KMS-11 (cell line): ENCODE data around the gene TIMM50.
A peak's percentile ranks its signal among the peaks of the same experiment; 100 is the strongest.

Source experiments
- H2AFZ ChIP-seq: fragments of 200-600 bp; sonication (generic); 2 replicates; pipeline ENCODE4 v1.6.1; 2016; ENCODE audit warnings: antibody characterized with exemption, mixed run types, low read depth
- H3K27ac ChIP-seq: fragments of 200-600 bp; sonication (generic); 2 replicates; pipeline ENCODE4 v1.6.1; 2016; ENCODE audit warnings: mild to moderate bottlenecking, mixed run types
- H3K27me3 ChIP-seq: fragments of 200-600 bp; sonication (generic); 2 replicates; pipeline ENCODE4 v1.6.1; 2017; ENCODE audit warnings: mild to moderate bottlenecking, low read depth, mixed run types, moderate library complexity; ENCODE audit not compliant: insufficient read depth
- H3K36me3 ChIP-seq: fragments of 200-600 bp; sonication (generic); 2 replicates; pipeline ENCODE4 v1.6.1; 2017; ENCODE audit warnings: mild to moderate bottlenecking, mixed run types; ENCODE audit not compliant: insufficient read depth
- H3K4me1 ChIP-seq: fragments of 200-600 bp; sonication (generic); 2 replicates; pipeline ENCODE4 v1.6.1; 2016; ENCODE audit warnings: mild to moderate bottlenecking, low read depth, mixed run types; ENCODE audit not compliant: poor library complexity, severe bottlenecking
- H3K4me2 ChIP-seq: fragments of 200-600 bp; sonication (generic); 2 replicates; pipeline ENCODE4 v1.7.0; 2016; ENCODE audit warnings: mild to moderate bottlenecking, mixed run types
- H3K4me3 ChIP-seq: fragments of 200-600 bp; sonication (generic); IDR thresholded peaks from 2 replicates; pipeline ENCODE4 v1.6.1; 2017; ENCODE audit warnings: low read depth, low read length, mixed read lengths; ENCODE audit not compliant: insufficient read depth
- H3K79me2 ChIP-seq: fragments of 200-600 bp; sonication (generic); 2 replicates; pipeline ENCODE4 v1.6.1; 2016; ENCODE audit warnings: low read depth, mixed run types; ENCODE audit not compliant: insufficient read depth
- H3K9ac ChIP-seq: fragments of 200-600 bp; sonication (generic); 2 replicates; pipeline ENCODE4 v1.6.1; 2016; ENCODE audit warnings: mild to moderate bottlenecking, mixed run types
- H4K20me1 ChIP-seq: fragments of 200-600 bp; sonication (generic); 2 replicates; pipeline ENCODE4 v1.6.1; 2016; ENCODE audit warnings: mild to moderate bottlenecking, mixed run types; ENCODE audit not compliant: insufficient read depth
- CTCF ChIP-seq: fragments of 200-600 bp; sonication (generic); conservative IDR thresholded peaks from 2 replicates; pipeline ENCODE4 v1.6.1; 2017; ENCODE audit warnings: low read depth, mild to moderate bottlenecking, antibody characterized with exemption, low read length, moderate library complexity, mixed read lengths

The TIMM50 gene

GRCh38 chr19:39492225-39492624, 11.6 kb downstream of the TIMM50 start:
- peaks cover 17% of the 10 kb centered on the region; the same call in 1 of the 2 replicates for H3K27me3 ChIP-seq
- no peaks in the 10 kb centered on the region for H3K79me2 ChIP-seq
- H3K4me2 ChIP-seq = no peak overlapping the region
- no peaks in the 10 kb centered on the region for H3K36me3 ChIP-seq
- no peak overlapping the region for H3K9ac ChIP-seq
- no peak overlapping the region for H3K4me3 ChIP-seq
- peaks cover under 1% of the 10 kb centered on the region for H3K4me1 ChIP-seq
- no peak overlapping the region for H2AFZ ChIP-seq
- no peak overlapping the region for H3K27ac ChIP-seq
- no peak for TF ChIP-seq CTCF
- H4K20me1 ChIP-seq = no peaks in the 10 kb centered on the region

GRCh38 chr19:39492788-39493187, 12.2 kb downstream of the TIMM50 start:
- no peak overlapping the region for H2AFZ ChIP-seq
- peaks cover 22% of the 10 kb centered on the region for H3K27me3 ChIP-seq
- H3K79me2 ChIP-seq = no peaks in the 10 kb centered on the region
- no peak for TF ChIP-seq CTCF
- no peak overlapping the region for H3K9ac ChIP-seq
- H3K27ac ChIP-seq = no peak overlapping the region
- no peaks in the 10 kb centered on the region for H4K20me1 ChIP-seq
- H3K36me3 ChIP-seq = no peaks in the 10 kb centered on the region
- no peak overlapping the region for H3K4me3 ChIP-seq
- peaks cover 6% of the 10 kb centered on the region for H3K4me1 ChIP-seq
- no peak overlapping the region for H3K4me2 ChIP-seq

- Histone ChIP-seq H3K27ac (no peak overlapping the region), H4K20me1 (no peaks in the 10 kb centered on the region), H3K4me2 (no peak overlapping the region), H3K4me3 (no peak overlapping the region), H3K9ac (no peak overlapping the region), H3K27me3 (peaks cover 41% of the 10 kb centered on the region), H3K79me2 (no peaks in the 10 kb centered on the region), H3K36me3 (no peaks in the 10 kb centered on the region), H2AFZ (no peak overlapping the region), H3K4me1 (peaks cover 13% of the 10 kb centered on the region)
- no peak for TF ChIP-seq CTCF
Observed at GRCh38 chr19:39494661-39495060, 14.0 kb downstream of the TIMM50 start.

- H3K79me2 ChIP-seq = no peaks in the 10 kb centered on the region
- TF ChIP-seq CTCF = no peak
- H3K27me3 ChIP-seq = peaks cover 55% of the 10 kb centered on the region
- peaks cover 13% of the 10 kb centered on the region for H3K4me1 ChIP-seq
- no peak overlapping the region for H3K4me3 ChIP-seq
- no peak overlapping the region for H2AFZ ChIP-seq
- no peak overlapping the region for H3K4me2 ChIP-seq
- H4K20me1 ChIP-seq = no peaks in the 10 kb centered on the region
- H3K27ac ChIP-seq = no peak overlapping the region
- no peak overlapping the region for H3K9ac ChIP-seq
- H3K36me3 ChIP-seq = no peaks in the 10 kb centered on the region
Observed at GRCh38 chr19:39496063-39496462, 15.4 kb downstream of the TIMM50 start.

GRCh38 chr19:39497701-39497995, 17.0 kb downstream of the TIMM50 start:
- peaks cover 13% of the 10 kb centered on the region for H3K4me1 ChIP-seq
- no peaks in the 10 kb centered on the region for H4K20me1 ChIP-seq
- H3K27me3 ChIP-seq = peaks cover 59% of the 10 kb centered on the region
- no peak for TF ChIP-seq CTCF
- H3K4me2 ChIP-seq = peak overlapping the region; percentile 78; the same call in 1 of the 2 replicates
- no peak overlapping the region for H3K4me3 ChIP-seq
- H3K36me3 ChIP-seq = no peaks in the 10 kb centered on the region
- no peaks in the 10 kb centered on the region for H3K79me2 ChIP-seq
- H3K9ac ChIP-seq = no peak overlapping the region
- H3K27ac ChIP-seq = no peak overlapping the region
- H2AFZ ChIP-seq = peak overlapping the region; percentile 46; the same call in 1 of the 2 replicates
